HCT116 (cell line): Measurements from ENCODE around the gene S100A12. TPM values are rescaled to one million over a fixed set of nuclear protein-coding genes. Genes with fewer than 3 reads are reported as not detected.

Experiments
- ATAC-seq: fragments of 200-7000 bp; cut with Tn5 transposase; 2 replicates; pipeline ENCODE4 v1.9.1; 2020; ENCODE audit warnings: mild to moderate bottlenecking, moderate library complexity
- BruUV-seq: library from RNA; stranded (reverse); fragments of 400-500 nt; replicated peaks from 2 replicates; lab custom pipeline; 2021; lab: Mats Ljungman, UMichigan
- CTCF ChIA-PET: fragments of 300-600 bp; sonication (Branson Sonifier 250); formaldehyde crosslinking; loops from one replicate; lab custom pipeline; 2021; ENCODE audit warnings: antibody characterized with exemption; lab: Charles Lee
- POLR2A ChIA-PET: fragments of 300-600, 350-600 bp; sonication (Branson Sonifier 250); formaldehyde crosslinking; loops from one replicate; lab custom pipeline; 2021; ENCODE audit warnings: antibody characterized with exemption; lab: Charles Lee
- RAD21 ChIA-PET, 2 experiments: fragments of 300-600 bp; sonication (Branson Sonifier 250); formaldehyde crosslinking; loops; one replicate each; lab custom pipeline; 2023; ENCODE audit warnings: low total read pairs in 2 of 2; ENCODE audit not compliant: uncharacterized antibody in 2 of 2, unreplicated experiment in 2 of 2, low non-redundant PET in 1 of 2; lab: Charles Lee
- DNase-seq: peaks from one replicate; pipeline ENCODE4 v3.0.0-alpha.2; 2010; ENCODE audit warnings: low read depth, low spot score
- H2AFZ ChIP-seq: fragments of 200-600 bp; shearing (Covaris generic), sonication (generic); 2 replicates; pipeline ENCODE4 v1.6.1; 2017; ENCODE audit warnings: low read depth, mixed run types, mixed read lengths, antibody characterized with exemption, low read length; ENCODE audit not compliant: poor library complexity, severe bottlenecking
- H3K27ac ChIP-seq: 2 replicates; pipeline ENCODE4 v1.5.1; 2012; ENCODE audit warnings: low read depth, low read length
- H3K27me3 ChIP-seq: fragments of 200-600 bp; sonication (generic); 2 replicates; pipeline ENCODE4 v1.6.1; 2016; ENCODE audit warnings: mixed run types, low read length, mixed read lengths; ENCODE audit not compliant: insufficient read depth
- H3K36me3 ChIP-seq, 2 experiments: fragments of 200-500 bp in 1 of 2; fragments of 200-600 bp in 1 of 2; sonication (Bioruptor generic) in 1 of 2; sonication (generic) in 1 of 2; 2 replicates each; pipeline versions ENCODE4 v1.5.1 to v1.6.1; 2014 to 2016; ENCODE audit warnings: low read length in 2 of 2, inconsistent platforms in 1 of 2, mixed read lengths in 1 of 2, mixed run types in 1 of 2; ENCODE audit not compliant: insufficient read depth in 2 of 2, control insufficient read depth in 1 of 2
- H3K4me1 ChIP-seq, 2 experiments: fragments of 200-600 bp in 1 of 2; sonication (generic) in 1 of 2; 2 replicates each; pipeline versions ENCODE4 v1.5.1 to v1.6.1; 2012 to 2017; ENCODE audit warnings: low read length in 2 of 2, inconsistent platforms in 1 of 2, mild to moderate bottlenecking in 1 of 2, mixed read lengths in 1 of 2, mixed run types in 1 of 2, moderate library complexity in 1 of 2; ENCODE audit not compliant: insufficient read depth in 2 of 2, control insufficient read depth in 1 of 2
- H3K4me2 ChIP-seq: fragments of 200-600 bp; sonication (generic); 2 replicates; pipeline ENCODE4 v1.6.1; 2017; ENCODE audit warnings: mixed run types, low read length, mixed read lengths
- H3K4me3 ChIP-seq, 2 experiments: fragments of 200-600 bp in 1 of 2; sonication (generic) in 1 of 2; replicated peaks in 1 of 2; 2 replicates each; pipeline ENCODE4 v1.5.1; 2011 to 2016; ENCODE audit warnings: low read length in 2 of 2, control low read depth in 1 of 2, low read depth in 1 of 2, mild to moderate bottlenecking in 1 of 2, mixed read lengths in 1 of 2, mixed run types in 1 of 2
- H3K79me2 ChIP-seq: fragments of 200-600 bp; sonication (generic); 2 replicates; pipeline ENCODE4 v1.6.1; 2017; ENCODE audit warnings: mild to moderate bottlenecking, mixed run types, low read length, moderate library complexity, mixed read lengths; ENCODE audit not compliant: insufficient read depth
- H3K9ac ChIP-seq: fragments of 200-600 bp; sonication (generic); 2 replicates; pipeline ENCODE4 v1.6.1; 2016; ENCODE audit warnings: low read length, mixed read lengths
- H3K9me2 ChIP-seq: fragments of 200-600 bp; sonication (generic), shearing (Covaris generic); 2 replicates; pipeline ENCODE4 v1.6.1; 2017; ENCODE audit warnings: mixed run types, mild to moderate bottlenecking, moderate library complexity; ENCODE audit not compliant: insufficient read depth
- H3K9me3 ChIP-seq, 2 experiments: fragments of 200-500 bp in 1 of 2; fragments of 200-600 bp in 1 of 2; sonication (Bioruptor generic) in 1 of 2; sonication (generic) in 1 of 2; 2 replicates each; pipeline ENCODE4 v1.6.1; 2014 to 2017; ENCODE audit warnings: low read length in 2 of 2, mixed read lengths in 2 of 2, inconsistent platforms in 1 of 2, low read depth in 1 of 2, mild to moderate bottlenecking in 1 of 2, mixed run types in 1 of 2, moderate library complexity in 1 of 2; ENCODE audit not compliant: control insufficient read depth in 1 of 2, insufficient read depth in 1 of 2
- H4K20me1 ChIP-seq: fragments of 200-600 bp; sonication (generic), shearing (Covaris generic); 2 replicates; pipeline ENCODE4 v1.6.1; 2017; ENCODE audit warnings: mixed run types, mild to moderate bottlenecking, moderate library complexity; ENCODE audit not compliant: insufficient read depth
- EGR1 ChIP-seq: IDR thresholded peaks from 2 replicates; pipeline ENCODE4 v1.6.1; 2012; ENCODE audit warnings: low read depth
- EZH2 ChIP-seq: fragments of 200-600 bp; sonication (generic); IDR thresholded peaks from 2 replicates; pipeline ENCODE4 v1.6.1; 2017; ENCODE audit warnings: antibody characterized with exemption, mixed run types
- FOSL1 ChIP-seq: IDR thresholded peaks from 2 replicates; pipeline ENCODE4 v1.6.1; 2012; ENCODE audit warnings: low read depth
- JUND ChIP-seq: IDR thresholded peaks from 2 replicates; pipeline ENCODE4 v1.6.1; 2012
- POLR2A ChIP-seq: IDR thresholded peaks from 2 replicates; pipeline ENCODE4 v1.7.0; 2011; ENCODE audit warnings: borderline replicate concordance; ENCODE audit not compliant: insufficient read depth, insufficient read length; ENCODE audit errors: extremely low read depth
- POLR2AphosphoS5 ChIP-seq: IDR thresholded peaks from 2 replicates; pipeline ENCODE4 v1.6.1; 2011; ENCODE audit warnings: mild to moderate bottlenecking, low read depth, low read length, moderate library complexity
- SIN3A ChIP-seq: IDR thresholded peaks from 2 replicates; pipeline ENCODE4 v1.6.1; 2012; ENCODE audit warnings: low read depth
- SRF ChIP-seq: IDR thresholded peaks from 2 replicates; pipeline ENCODE4 v1.6.1; 2012; ENCODE audit warnings: low read depth
- TCF7L2 ChIP-seq: IDR thresholded peaks from 2 replicates; pipeline ENCODE4 v1.7.0; 2011; ENCODE audit warnings: borderline replicate concordance, inconsistent platforms; ENCODE audit not compliant: insufficient read depth, insufficient read length; ENCODE audit errors: extremely low read depth
- YY1 ChIP-seq: IDR thresholded peaks from 2 replicates; pipeline ENCODE4 v1.6.1; 2011; ENCODE audit warnings: low read length, low read depth, moderate library complexity, mild to moderate bottlenecking; ENCODE audit not compliant: insufficient replicate concordance; ENCODE audit errors: extremely low read depth
- ZNF274 ChIP-seq: fragments of 200-500 bp; sonication (Bioruptor generic); IDR thresholded peaks from 2 replicates; pipeline ENCODE4 v1.6.1; 2014; ENCODE audit warnings: mild to moderate bottlenecking, low read depth, low read length, inconsistent platforms
- intact Hi-C: fragments of 100-400 bp; cut with micrococcal nuclease; formaldehyde crosslinking; loops from 2 replicates; pipeline ENCODE4 v1.10.0; 2022
- total RNA-seq: library from RNA; stranded (reverse); gene quantifications from one replicate; pipeline ENCODE4 v1.2.1, GENCODE V29; 2021; ENCODE audit not compliant: unreplicated experiment
- TF ChIP-seq, protein P1 (sequence below): IDR thresholded peaks from 2 replicates; pipeline ENCODE4 v1.6.1; 2012; ENCODE audit warnings: low read depth
- TF ChIP-seq, protein P2 (sequence below): IDR thresholded peaks from 2 replicates; pipeline ENCODE4 v1.6.1; 2012

The S100A12 gene
- total RNA-seq, 1 experiment from 2014 or later = not detected

DNA sequence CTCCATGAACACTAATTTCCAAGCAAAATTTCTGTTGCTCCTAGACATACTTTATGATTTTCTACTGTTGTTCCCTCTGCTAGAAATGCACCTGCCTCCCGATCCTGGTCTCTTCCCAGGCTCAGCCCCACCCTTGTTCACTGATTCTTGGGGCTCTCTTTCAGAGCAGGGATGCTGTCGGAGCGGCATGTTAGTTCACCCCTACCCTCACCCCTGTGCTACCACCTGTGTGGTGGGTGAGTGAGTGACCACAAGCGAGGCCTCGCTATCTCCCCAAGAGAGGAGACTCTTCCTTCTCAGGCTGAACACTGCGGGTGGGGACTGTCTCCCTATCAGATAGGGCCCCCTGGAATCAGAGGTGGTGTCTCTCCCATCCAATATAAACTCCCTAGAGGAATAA, 20.4 kb upstream of the S100A12 start:
- Histone ChIP-seq H3K27ac (no peak overlapping the region), H3K36me3 (no peaks in the 10 kb centered on the region), H3K4me2 (no peak overlapping the region), H4K20me1 (no peaks in the 10 kb centered on the region), H3K4me3 (no peak overlapping the region), H2AFZ (no peak overlapping the region), H3K9ac (no peak overlapping the region), H3K27me3 (peaks cover 72% of the 10 kb centered on the region), H3K9me3 (no peaks in the 10 kb centered on the region), H3K79me2 (no peaks in the 10 kb centered on the region), H3K4me1 (no peaks in the 10 kb centered on the region), H3K9me2 (no peaks in the 10 kb centered on the region)
- ATAC-seq = no peak
- RAD21 ChIA-PET = no interaction called here
- POLR2A ChIA-PET = no interaction called here
- no peak for DNase-seq
- no TSS peak for BruUV-seq
- CTCF ChIA-PET = no interaction called here
- TF ChIP-seq ZNF274 (no peak), POLR2A (no peak), FOSL1 (no peak), TCF7L2 (no peak), EZH2 (no peak), POLR2AphosphoS5 (no peak), SRF (no peak), EGR1 (no peak), YY1 (no peak), JUND (no peak), SIN3A (no peak)
- TF ChIP-seq, protein P1, sequence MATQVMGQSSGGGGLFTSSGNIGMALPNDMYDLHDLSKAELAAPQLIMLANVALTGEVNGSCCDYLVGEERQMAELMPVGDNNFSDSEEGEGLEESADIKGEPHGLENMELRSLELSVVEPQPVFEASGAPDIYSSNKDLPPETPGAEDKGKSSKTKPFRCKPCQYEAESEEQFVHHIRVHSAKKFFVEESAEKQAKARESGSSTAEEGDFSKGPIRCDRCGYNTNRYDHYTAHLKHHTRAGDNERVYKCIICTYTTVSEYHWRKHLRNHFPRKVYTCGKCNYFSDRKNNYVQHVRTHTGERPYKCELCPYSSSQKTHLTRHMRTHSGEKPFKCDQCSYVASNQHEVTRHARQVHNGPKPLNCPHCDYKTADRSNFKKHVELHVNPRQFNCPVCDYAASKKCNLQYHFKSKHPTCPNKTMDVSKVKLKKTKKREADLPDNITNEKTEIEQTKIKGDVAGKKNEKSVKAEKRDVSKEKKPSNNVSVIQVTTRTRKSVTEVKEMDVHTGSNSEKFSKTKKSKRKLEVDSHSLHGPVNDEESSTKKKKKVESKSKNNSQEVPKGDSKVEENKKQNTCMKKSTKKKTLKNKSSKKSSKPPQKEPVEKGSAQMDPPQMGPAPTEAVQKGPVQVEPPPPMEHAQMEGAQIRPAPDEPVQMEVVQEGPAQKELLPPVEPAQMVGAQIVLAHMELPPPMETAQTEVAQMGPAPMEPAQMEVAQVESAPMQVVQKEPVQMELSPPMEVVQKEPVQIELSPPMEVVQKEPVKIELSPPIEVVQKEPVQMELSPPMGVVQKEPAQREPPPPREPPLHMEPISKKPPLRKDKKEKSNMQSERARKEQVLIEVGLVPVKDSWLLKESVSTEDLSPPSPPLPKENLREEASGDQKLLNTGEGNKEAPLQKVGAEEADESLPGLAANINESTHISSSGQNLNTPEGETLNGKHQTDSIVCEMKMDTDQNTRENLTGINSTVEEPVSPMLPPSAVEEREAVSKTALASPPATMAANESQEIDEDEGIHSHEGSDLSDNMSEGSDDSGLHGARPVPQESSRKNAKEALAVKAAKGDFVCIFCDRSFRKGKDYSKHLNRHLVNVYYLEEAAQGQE = no peak
- TF ChIP-seq, protein P2, sequence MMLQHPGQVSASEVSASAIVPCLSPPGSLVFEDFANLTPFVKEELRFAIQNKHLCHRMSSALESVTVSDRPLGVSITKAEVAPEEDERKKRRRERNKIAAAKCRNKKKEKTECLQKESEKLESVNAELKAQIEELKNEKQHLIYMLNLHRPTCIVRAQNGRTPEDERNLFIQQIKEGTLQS = no peak
- intact Hi-C loops = no loop called here
